Psoas muscle (tissue), 8 donors: Measurements from ENCODE around the gene C2orf72. TPM values are rescaled to one million over a fixed set of nuclear protein-coding genes. Genes with fewer than 3 reads are reported as not detected.

Experiments used
- ATAC-seq, 4 donors: fragments of 200-7000 bp; cut with Tn5 transposase; one replicate each; pipeline ENCODE4 v1.9.1; 2020; ENCODE audit warnings: moderate library complexity in 3 of 4, mild to moderate bottlenecking in 2 of 4
- DNase-seq, 2 donors: peaks; one replicate each; pipeline ENCODE4 v3.0.0-alpha.2; 2020
- H3K27ac ChIP-seq: fragments of 200-600 bp; one replicate; pipeline ENCODE4 v1.8.0; 2022
- H3K27me3 ChIP-seq, 3 donors: fragments of 200-600 bp in 1 of 3; one replicate each; pipeline versions ENCODE4 v1.6.1 to v1.8.0; 2013 to 2022; ENCODE audit warnings: low read length in 2 of 3, mild to moderate bottlenecking in 2 of 3, moderate library complexity in 1 of 3; ENCODE audit not compliant: insufficient read depth in 3 of 3
- H3K36me3 ChIP-seq, 2 donors: fragments of 200-600 bp in 1 of 2; one replicate each; pipeline versions ENCODE4 v1.6.1 to v1.8.0; 2013 to 2022; ENCODE audit warnings: low read depth in 1 of 2, mild to moderate bottlenecking in 1 of 2, moderate library complexity in 1 of 2; ENCODE audit not compliant: insufficient read depth in 1 of 2
- H3K4me1 ChIP-seq: fragments of 200-600 bp; one replicate; pipeline ENCODE4 v1.8.0; 2022
- H3K4me3 ChIP-seq: fragments of 200-600 bp; one replicate; pipeline ENCODE4 v1.8.0; 2022; ENCODE audit warnings: mild to moderate bottlenecking
- H3K9me3 ChIP-seq: fragments of 200-600 bp; one replicate; pipeline ENCODE4 v1.8.0; 2022
- CTCF ChIP-seq: fragments of 200-600 bp; IDR thresholded peaks from one replicate; pipeline ENCODE4 v1.8.0; 2022; ENCODE audit warnings: antibody characterized with exemption
- WGBS, 3 donors: extraction: QIAGEN DNeasy Blood & Tissue Kit; methylation state at CpG; one replicate each; pipeline versions ENCODE4 v1.1.6 to v1.1.7; 2013; 5-methylcytosine and 5-hydroxymethylcytosine counted together
- intact Hi-C, 2 donors: fragments of 100-400 bp; cut with DNase I; formaldehyde crosslinking; loops; one replicate each; pipeline versions ENCODE4 v1.11.0 to v1.14.2; 2022
- polyA plus RNA-seq, 3 donors: library from polyadenylated mRNA; stranded (reverse); fragments of 200-250 nt; gene quantifications; one replicate each; pipeline ENCODE4 v1.2.3, GENCODE V29; 2013
- total RNA-seq, 4 donors: library from RNA; stranded (reverse); fragmentation: NEBNext Ultra II Directional in 2 of 4; extraction: Animal tissue kit (Norgen Biotek cat#: 25700) in 2 of 4; gene quantifications; one replicate each; pipeline versions ENCODE4 v1.2.1 to v1.2.4, GENCODE V29; 2021 to 2023
- donor health status: healthy with polysubstance abuse.
- donor health status: DM: no; HTN: no; CAD: no; lungs with moderate emphysema.
- donor health status: Bipolar disorder and iron deficiency.
- donor health status: healthy.
- donor health status: DM: yes; HTN: yes; CAD: no.
- donor health status: DM: no; HTN: no; CAD: no.
- donor health status: DM: no; HTN: no; CAD: no.
- donor health status: DM: yes; HTN: yes; CAD: no.

Gene C2orf72
- total and polyA plus RNA-seq, 7 donors, result 0.03 to 0.12 (median 0.05) TPM; not detected in 4

- Histone ChIP-seq H3K27ac (no peak overlapping the region), H3K27me3 (peaks cover 0 to 36% (median 19%) of the 10 kb centered on the region in 3 donors)
- intact Hi-C loops, result no loop called here
Measured at GRCh38 chr2:231034291-231034882, 2.9 kb upstream of the C2orf72 start.

GRCh38 chr2:231036131-231036530 is 1.2 kb upstream of the C2orf72 start:
- Histone ChIP-seq H3K36me3 (no peaks in the 10 kb centered on the region), H3K4me3 (no peak overlapping the region), H3K27me3 (peaks cover 0 to 50% (median 22%) of the 10 kb centered on the region in 3 donors), H3K9me3 (no peaks in the 10 kb centered on the region), H3K4me1 (no peaks in the 10 kb centered on the region), H3K27ac (no peak overlapping the region)
- ATAC-seq (no peak), DNase-seq (no peak)
- intact Hi-C loops, result no loop called here
- no peak for TF ChIP-seq CTCF
- WGBS, 3 donors, result 54 to 73% (median 67%) methylated on average over 4 of the region's 4 CpGs

More at GRCh38 chr2:231034291-231034882, 2.9 kb upstream of the C2orf72 start:
- no peaks in the 10 kb centered on the region for H3K36me3 ChIP-seq
- H3K4me1 ChIP-seq, result no peaks in the 10 kb centered on the region
- WGBS, 3 donors, result 28 to 30% (median 28%) methylated on average over 4 of the region's 4 CpGs
- no peak for DNase-seq
- no peaks in the 10 kb centered on the region for H3K9me3 ChIP-seq
- no peak for ATAC-seq
- H3K4me3 ChIP-seq, result no peak overlapping the region
- TF ChIP-seq CTCF, result no peak

- ATAC-seq, result no peak
- no peak for TF ChIP-seq CTCF
- Histone ChIP-seq H3K27me3 (peaks cover 0 to 54% (median 22%) of the 10 kb centered on the region in 3 donors), H3K4me1 (no peaks in the 10 kb centered on the region), H3K4me3 (no peak overlapping the region), H3K9me3 (no peaks in the 10 kb centered on the region), H3K27ac (no peak overlapping the region), H3K36me3 (no peaks in the 10 kb centered on the region)
- intact Hi-C loops, result no loop called here
- WGBS, 3 donors, result 54 to 59% (median 54%) methylated on average over 12 of the region's 12 CpGs
- DNase-seq, result no peak
Measured at GRCh38 chr2:231036578-231037106, 681 bp upstream of the C2orf72 start.

GRCh38 chr2:231037731-231038482 is 584 bp downstream of the C2orf72 start:
- H3K4me1 ChIP-seq, result no peaks in the 10 kb centered on the region
- no peaks in the 10 kb centered on the region for H3K9me3 ChIP-seq
- DNase-seq (no peak), ATAC-seq (peak in 2 of 4 donors; percentile 27 to 50)
- H3K36me3 ChIP-seq, result no peaks in the 10 kb centered on the region
- intact Hi-C loops, result no loop called here
- WGBS, 3 donors, result 1 to 2% (median 1%) methylated on average over 31 to 103 of the region's 104 CpGs
- H3K4me3 ChIP-seq, result peak overlapping the region; percentile 32
- H3K27me3 ChIP-seq, result peaks cover 0 to 58% (median 22%) of the 10 kb centered on the region in 3 donors
- no peak for TF ChIP-seq CTCF
- H3K27ac ChIP-seq, result no peak overlapping the region
